Measurements from ENCODE around the gene CARD11. TPM values are rescaled to one million over a fixed set of nuclear protein-coding genes. Genes with fewer than 3 reads are reported as not detected.

The CARD11 gene
- total RNA-seq, 1 donor from 2014 or later = 1.4 TPM

- DNase-seq = no peak
Measured at GRCh38 chr7:2939193-2939885, 104.3 kb downstream of the CARD11 start.

- DNase-seq = no peak
Measured at GRCh38 chr7:2938514-2939192, 105.0 kb downstream of the CARD11 start.

- no peak for DNase-seq
Measured at GRCh38 chr7:2937701-2938513, 105.8 kb downstream of the CARD11 start.

GRCh38 chr7:2936891-2937580 is 106.6 kb downstream of the CARD11 start:
- no peak for DNase-seq

- DNase-seq = no peak
Measured at GRCh38 chr7:2936301-2936700, 107.4 kb downstream of the CARD11 start.

- DNase-seq = no peak
Measured at GRCh38 chr7:2934984-2935740, 108.5 kb downstream of the CARD11 start.

- no peak for DNase-seq
Measured at GRCh38 chr7:2934211-2934731, 109.4 kb downstream of the CARD11 start.

- no peak for DNase-seq
Measured at GRCh38 chr7:2932402-2933251, 111.0 kb downstream of the CARD11 start.

- no peak for DNase-seq
Measured at GRCh38 chr7:2931034-2931415, 112.6 kb downstream of the CARD11 start.

GRCh38 chr7:2930310-2931033 is 113.2 kb downstream of the CARD11 start:
- DNase-seq = no peak

GRCh38 chr7:2929321-2930201 is 114.1 kb downstream of the CARD11 start:
- no peak for DNase-seq

- DNase-seq = peak; percentile 91
Measured at GRCh38 chr7:2928613-2929311, 114.9 kb downstream of the CARD11 start.

- DNase-seq = no peak
Measured at GRCh38 chr7:2928256-2928612, 115.4 kb downstream of the CARD11 start.

GRCh38 chr7:2927592-2927991 is 116.1 kb downstream of the CARD11 start:
- DNase-seq = no peak

GRCh38 chr7:2926896-2927405 is 116.7 kb downstream of the CARD11 start:
- no peak for DNase-seq

GRCh38 chr7:2926120-2926895 is 117.4 kb downstream of the CARD11 start:
- no peak for DNase-seq

Data from tongue (tissue), 2 donors.